MM.1S (cell line): Measurements from ENCODE around the gene SHROOM3.

ENCODE experiments used
- EZH2 ChIP-seq: fragments of 300-600 bp; sonication (generic); optimal IDR thresholded peaks from 2 replicates; pipeline ENCODE3; 2017; ENCODE audit warnings: low read depth, mild to moderate bottlenecking, antibody characterized with exemption, low read length, mixed read lengths
- TF ChIP-seq, protein P1 (sequence below): fragments of 300-600 bp; sonication (generic); IDR thresholded peaks from 2 replicates; pipeline ENCODE4 v1.5.1; 2016; ENCODE audit warnings: antibody characterized with exemption, low read length, mixed read lengths

GRCh38 chr4:76801621-76802235, 366.7 kb downstream of the SHROOM3 start:
- TF ChIP-seq, protein P1, sequence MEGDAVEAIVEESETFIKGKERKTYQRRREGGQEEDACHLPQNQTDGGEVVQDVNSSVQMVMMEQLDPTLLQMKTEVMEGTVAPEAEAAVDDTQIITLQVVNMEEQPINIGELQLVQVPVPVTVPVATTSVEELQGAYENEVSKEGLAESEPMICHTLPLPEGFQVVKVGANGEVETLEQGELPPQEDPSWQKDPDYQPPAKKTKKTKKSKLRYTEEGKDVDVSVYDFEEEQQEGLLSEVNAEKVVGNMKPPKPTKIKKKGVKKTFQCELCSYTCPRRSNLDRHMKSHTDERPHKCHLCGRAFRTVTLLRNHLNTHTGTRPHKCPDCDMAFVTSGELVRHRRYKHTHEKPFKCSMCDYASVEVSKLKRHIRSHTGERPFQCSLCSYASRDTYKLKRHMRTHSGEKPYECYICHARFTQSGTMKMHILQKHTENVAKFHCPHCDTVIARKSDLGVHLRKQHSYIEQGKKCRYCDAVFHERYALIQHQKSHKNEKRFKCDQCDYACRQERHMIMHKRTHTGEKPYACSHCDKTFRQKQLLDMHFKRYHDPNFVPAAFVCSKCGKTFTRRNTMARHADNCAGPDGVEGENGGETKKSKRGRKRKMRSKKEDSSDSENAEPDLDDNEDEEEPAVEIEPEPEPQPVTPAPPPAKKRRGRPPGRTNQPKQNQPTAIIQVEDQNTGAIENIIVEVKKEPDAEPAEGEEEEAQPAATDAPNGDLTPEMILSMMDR = no peak
- no peak for TF ChIP-seq EZH2
